ENCODE results near the gene PRCP. TPM values are rescaled to one million over a fixed set of nuclear protein-coding genes. Genes with fewer than 3 reads are reported as not detected.
A peak's percentile ranks its signal among the peaks of the same experiment; 100 is the strongest.

Gene PRCP
- polyA plus RNA-seq, 1 of the 3 experiments (the other 2 are of a cell fraction) = 65.0 TPM

DNA sequence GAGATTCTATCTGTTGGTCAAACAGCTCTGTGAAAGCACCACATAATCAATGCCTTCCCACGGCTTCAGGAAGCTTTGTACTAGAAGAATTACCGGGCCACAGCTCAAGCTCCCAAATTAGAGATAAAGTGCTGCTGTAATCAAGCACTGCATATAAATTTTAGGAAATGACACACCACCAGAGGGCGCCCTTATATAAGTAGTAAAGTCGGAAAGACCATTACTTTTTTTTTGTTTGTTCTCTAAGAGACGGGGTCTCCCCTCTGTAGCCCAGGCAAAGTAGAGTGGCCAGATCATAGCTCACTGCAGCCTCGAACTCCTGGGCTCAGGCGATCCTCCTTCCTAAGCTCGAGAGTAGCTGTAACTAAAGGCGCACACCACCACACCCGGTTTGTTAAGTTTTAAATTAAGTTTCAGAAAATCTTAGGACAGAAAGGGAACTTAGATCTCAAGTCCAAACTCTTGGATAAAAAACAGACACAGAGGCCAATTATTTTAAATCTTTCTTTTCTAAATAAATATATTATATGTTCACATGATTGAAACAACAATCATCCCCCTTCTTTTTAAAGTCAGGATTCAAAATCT, 32.6 kb downstream of the PRCP start (continued):
- 0 out of 2 replicates have a peak, but pooled peaks have one; percentile 49 for TF ChIP-seq RCOR1 (IDR thresholded peaks at IDR 0.05; ENCODE audit: low read length)
- peak; percentile 67 for TF ChIP-seq SMC3 (IDR thresholded peaks at IDR 0.05; ENCODE audit: low read depth, low read length)
- TF ChIP-seq, protein P1, sequence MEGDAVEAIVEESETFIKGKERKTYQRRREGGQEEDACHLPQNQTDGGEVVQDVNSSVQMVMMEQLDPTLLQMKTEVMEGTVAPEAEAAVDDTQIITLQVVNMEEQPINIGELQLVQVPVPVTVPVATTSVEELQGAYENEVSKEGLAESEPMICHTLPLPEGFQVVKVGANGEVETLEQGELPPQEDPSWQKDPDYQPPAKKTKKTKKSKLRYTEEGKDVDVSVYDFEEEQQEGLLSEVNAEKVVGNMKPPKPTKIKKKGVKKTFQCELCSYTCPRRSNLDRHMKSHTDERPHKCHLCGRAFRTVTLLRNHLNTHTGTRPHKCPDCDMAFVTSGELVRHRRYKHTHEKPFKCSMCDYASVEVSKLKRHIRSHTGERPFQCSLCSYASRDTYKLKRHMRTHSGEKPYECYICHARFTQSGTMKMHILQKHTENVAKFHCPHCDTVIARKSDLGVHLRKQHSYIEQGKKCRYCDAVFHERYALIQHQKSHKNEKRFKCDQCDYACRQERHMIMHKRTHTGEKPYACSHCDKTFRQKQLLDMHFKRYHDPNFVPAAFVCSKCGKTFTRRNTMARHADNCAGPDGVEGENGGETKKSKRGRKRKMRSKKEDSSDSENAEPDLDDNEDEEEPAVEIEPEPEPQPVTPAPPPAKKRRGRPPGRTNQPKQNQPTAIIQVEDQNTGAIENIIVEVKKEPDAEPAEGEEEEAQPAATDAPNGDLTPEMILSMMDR (IDR thresholded peaks at IDR 0.05) = peak; percentile 78
- TF ChIP-seq YY1 (IDR thresholded peaks at IDR 0.05; ENCODE audit: low read depth) = no peak
- TF ChIP-seq, protein P2, sequence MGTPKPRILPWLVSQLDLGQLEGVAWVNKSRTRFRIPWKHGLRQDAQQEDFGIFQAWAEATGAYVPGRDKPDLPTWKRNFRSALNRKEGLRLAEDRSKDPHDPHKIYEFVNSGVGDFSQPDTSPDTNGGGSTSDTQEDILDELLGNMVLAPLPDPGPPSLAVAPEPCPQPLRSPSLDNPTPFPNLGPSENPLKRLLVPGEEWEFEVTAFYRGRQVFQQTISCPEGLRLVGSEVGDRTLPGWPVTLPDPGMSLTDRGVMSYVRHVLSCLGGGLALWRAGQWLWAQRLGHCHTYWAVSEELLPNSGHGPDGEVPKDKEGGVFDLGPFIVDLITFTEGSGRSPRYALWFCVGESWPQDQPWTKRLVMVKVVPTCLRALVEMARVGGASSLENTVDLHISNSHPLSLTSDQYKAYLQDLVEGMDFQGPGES (IDR thresholded peaks at IDR 0.05; ENCODE audit: low read depth, low read length) = no peak
- TF ChIP-seq RAD21 (IDR thresholded peaks at IDR 0.05; ENCODE audit: low read length) = peak; percentile 82
- no peak for TF ChIP-seq TEAD4 (IDR thresholded peaks at IDR 0.05; ENCODE audit: borderline replicate concordance, insufficient read depth)
- TF ChIP-seq, protein P3, sequence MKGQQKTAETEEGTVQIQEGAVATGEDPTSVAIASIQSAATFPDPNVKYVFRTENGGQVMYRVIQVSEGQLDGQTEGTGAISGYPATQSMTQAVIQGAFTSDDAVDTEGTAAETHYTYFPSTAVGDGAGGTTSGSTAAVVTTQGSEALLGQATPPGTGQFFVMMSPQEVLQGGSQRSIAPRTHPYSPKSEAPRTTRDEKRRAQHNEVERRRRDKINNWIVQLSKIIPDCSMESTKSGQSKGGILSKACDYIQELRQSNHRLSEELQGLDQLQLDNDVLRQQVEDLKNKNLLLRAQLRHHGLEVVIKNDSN (IDR thresholded peaks at IDR 0.05; ENCODE audit: borderline replicate concordance, low read depth) = no peak
- TF ChIP-seq, protein P4, sequence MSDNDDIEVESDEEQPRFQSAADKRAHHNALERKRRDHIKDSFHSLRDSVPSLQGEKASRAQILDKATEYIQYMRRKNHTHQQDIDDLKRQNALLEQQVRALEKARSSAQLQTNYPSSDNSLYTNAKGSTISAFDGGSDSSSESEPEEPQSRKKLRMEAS (IDR thresholded peaks at IDR 0.05; ENCODE audit: low read depth) = no peak
- TF ChIP-seq SIN3A (IDR thresholded peaks at IDR 0.05; ENCODE audit: borderline replicate concordance, low read depth, low read length) = no peak

DNA sequence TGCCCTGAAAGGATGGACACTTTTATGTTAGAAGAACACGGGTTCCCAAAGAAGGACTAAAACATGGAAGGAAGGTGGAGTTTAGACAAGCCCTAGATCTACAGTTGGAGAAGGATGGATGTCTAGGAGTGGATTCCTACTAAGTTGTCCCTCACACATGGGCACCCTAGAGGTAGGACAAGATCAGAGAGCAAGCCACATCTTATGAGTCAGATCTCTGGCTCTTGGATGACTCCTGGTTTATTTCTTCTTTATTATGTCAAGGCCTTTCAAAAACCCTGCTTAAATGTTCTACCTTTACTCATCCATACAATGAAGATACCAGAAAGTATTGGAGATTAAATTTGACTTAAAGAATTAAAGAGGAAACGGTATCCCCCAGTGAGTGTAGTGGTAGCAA, 34.4 kb downstream of the PRCP start:
- no peaks in the 10 kb centered on the region for H3K9me2 ChIP-seq
- no peaks in the 10 kb centered on the region for H3K9me3 ChIP-seq
- TF ChIP-seq, protein P2 (IDR thresholded peaks at IDR 0.05; ENCODE audit: low read depth, low read length) = no peak
- TF ChIP-seq TAF1 (IDR thresholded peaks at IDR 0.05; ENCODE audit: borderline replicate concordance, low read depth, low read length) (no peak), EZH2phosphoT487 (IDR thresholded peaks at IDR 0.05; ENCODE audit: borderline replicate concordance, low read depth) (no peak), TCF12 (IDR thresholded peaks at IDR 0.05) (no peak), GATA2 (CRISPR knock-in tag; IDR thresholded peaks at IDR 0.05) (no peak), JUND (IDR thresholded peaks at IDR 0.05) (no peak)
- no peak overlapping the region for H3K9ac ChIP-seq
- no peak overlapping the region for H3K4me2 ChIP-seq
- no peaks in the 10 kb centered on the region for H3K79me2 ChIP-seq (ENCODE audit: insufficient read depth)
- no peak overlapping the region for H3K4me3 ChIP-seq (ENCODE audit: low read depth in 2 of 2, low read length in 1 of 2)
- no peak for DNase-seq
- WGBS (ENCODE audit: low lambda C conversion rate) = 88% methylated on average over 2 of the region's 2 CpGs
- H3K27me3 ChIP-seq (ENCODE audit: insufficient read depth) = no peaks in the 10 kb centered on the region
- H3K27ac ChIP-seq (ENCODE audit: low read depth in 2 of 2, low read length in 1 of 2) = no peak overlapping the region
- CTCF ChIA-PET = interaction anchor here (1.1 to 5.7 kb wide), 7 partner anchors 13 to 952 kb away, joined by 3 to 86 read pairs (median 15); partner anchors contain the start of gene FAM181B
- no peak overlapping the region for H2AFZ ChIP-seq (ENCODE audit: low read depth)
- H3F3A ChIP-seq (replicated peaks; ENCODE audit: insufficient read depth) = no peaks in the 10 kb centered on the region
- peaks cover under 1 to 5% of the 10 kb centered on the region in 2 experiments; a peak in 1 of 4 replicates for H3K4me1 ChIP-seq (ENCODE audit: control insufficient read depth in 1 of 2, insufficient read depth in 2 of 2, low read depth in 1 of 2, low read length in 1 of 2)
- H4K20me1 ChIP-seq (ENCODE audit: insufficient read depth) = no peaks in the 10 kb centered on the region
- POLR2A ChIA-PET = no interaction called here
- H3K36me3 ChIP-seq (replicated peaks in 1 of 2; ENCODE audit: control insufficient read depth in 1 of 2, insufficient read depth in 2 of 2, low read length in 1 of 2) = no peaks in the 10 kb centered on the region

Measured in SK-N-SH (cell line).